IMR-90 (cell line): Measurements from ENCODE around the gene CHML. TPM values are rescaled to one million over a fixed set of nuclear protein-coding genes. Genes with fewer than 3 reads are reported as not detected.

Experiments
- ATAC-seq: fragments of 200-7000 bp; cut with Tn5 transposase; 2 replicates; pipeline ENCODE4 v1.9.1; 2020; ENCODE audit warnings: low read depth, mild to moderate bottlenecking, moderate library complexity
- BruUV-seq: library from RNA; stranded (reverse); fragments of 400-500 nt; replicated peaks from 2 replicates; lab custom pipeline; 2021; lab: Mats Ljungman, UMichigan
- CTCF ChIA-PET: fragments of 300-600 bp; formaldehyde crosslinking; extraction: SDS; loops from one replicate; lab custom pipeline; 2021; ENCODE audit warnings: antibody characterized with exemption; lab: Yijun Ruan, JAX
- POLR2A ChIA-PET: fragments of 300-600 bp; sonication (Branson Sonifier 250); formaldehyde crosslinking; loops from one replicate; lab custom pipeline; 2022; ENCODE audit warnings: antibody characterized with exemption; ENCODE audit not compliant: unreplicated experiment; lab: Charles Lee
- DNase-seq: peaks from one replicate; pipeline ENCODE4 v3.0.0; 2013
- H2AFZ ChIP-seq: replicated peaks from 2 replicates; pipeline ENCODE3; 2013; ENCODE audit warnings: low read length, mild to moderate bottlenecking; ENCODE audit not compliant: poor library complexity
- H2AK5ac ChIP-seq: 2 replicates; pipeline ENCODE4 v1.6.1; 2013; ENCODE audit warnings: low read depth, low read length, inconsistent platforms
- H2AK9ac ChIP-seq: replicated peaks from 2 replicates; pipeline ENCODE3; 2013; ENCODE audit warnings: mild to moderate bottlenecking, low read depth, low read length, moderate library complexity; ENCODE audit not compliant: poor library complexity
- H2BK120ac ChIP-seq: 2 replicates; pipeline ENCODE4 v1.6.1; 2013; ENCODE audit warnings: low read depth, low read length, inconsistent platforms
- H2BK15ac ChIP-seq: 3 replicates; pipeline ENCODE4 v1.6.1; 2013; ENCODE audit warnings: low read depth, low read length, inconsistent platforms
- H2BK20ac ChIP-seq: 2 replicates; pipeline ENCODE4 v1.6.1; 2013; ENCODE audit warnings: low read depth, mild to moderate bottlenecking, inconsistent platforms, low read length, moderate library complexity
- H2BK5ac ChIP-seq: 2 replicates; pipeline ENCODE4 v1.6.1; 2013; ENCODE audit warnings: mild to moderate bottlenecking, low read depth, low read length, inconsistent platforms; ENCODE audit not compliant: poor library complexity, severe bottlenecking
- H3K14ac ChIP-seq: replicated peaks from 2 replicates; pipeline ENCODE4 v1.6.1; 2013; ENCODE audit warnings: low read depth, low read length, inconsistent platforms
- H3K18ac ChIP-seq: 2 replicates; pipeline ENCODE4 v1.6.1; 2013; ENCODE audit warnings: low read depth, low read length, control low read depth
- H3K23ac ChIP-seq: 2 replicates; pipeline ENCODE4 v1.6.1; 2013; ENCODE audit warnings: low read depth, low read length, inconsistent platforms
- H3K27ac ChIP-seq: 2 replicates; pipeline ENCODE4 v1.5.1; 2013; ENCODE audit warnings: mild to moderate bottlenecking, control low read depth, low read length; ENCODE audit not compliant: insufficient read depth
- H3K27me3 ChIP-seq: 2 replicates; pipeline ENCODE4 v1.6.1; 2013; ENCODE audit warnings: low read length; ENCODE audit not compliant: control insufficient read depth, insufficient read depth
- H3K36me3 ChIP-seq: 2 replicates; pipeline ENCODE4 v1.6.1; 2013; ENCODE audit warnings: low read length, mixed read lengths; ENCODE audit not compliant: control insufficient read depth, insufficient read depth
- H3K4ac ChIP-seq: 2 replicates; pipeline ENCODE4 v1.6.1; 2013; ENCODE audit warnings: low read depth, low read length, inconsistent platforms
- H3K4me1 ChIP-seq: 2 replicates; pipeline ENCODE4 v1.6.1; 2013; ENCODE audit warnings: low read length, mixed read lengths; ENCODE audit not compliant: control insufficient read depth, insufficient read depth
- H3K4me2 ChIP-seq: 2 replicates; pipeline ENCODE4 v1.6.1; 2013; ENCODE audit warnings: low read depth, mild to moderate bottlenecking, control low read depth, low read length, moderate library complexity
- H3K4me3 ChIP-seq: 2 replicates; pipeline ENCODE4 v1.5.1; 2013; ENCODE audit warnings: low read depth, mild to moderate bottlenecking, control low read depth, low read length, moderate library complexity; ENCODE audit not compliant: insufficient read depth
- H3K56ac ChIP-seq: 2 replicates; pipeline ENCODE4 v1.6.1; 2013; ENCODE audit warnings: low read length, inconsistent platforms; ENCODE audit not compliant: insufficient read depth; ENCODE audit errors: extremely low read depth
- H3K79me1 ChIP-seq, 2 experiments: 2 replicates each; pipeline ENCODE4 v1.6.1; 2013; ENCODE audit warnings: low read length in 2 of 2, inconsistent platforms in 1 of 2, low read depth in 1 of 2
- H3K9ac ChIP-seq: 2 replicates; pipeline ENCODE4 v1.6.1; 2013; ENCODE audit warnings: low read depth, low read length, control low read depth
- H3K9me1 ChIP-seq: 2 replicates; pipeline ENCODE4 v1.6.1; 2013; ENCODE audit warnings: low read length, inconsistent platforms; ENCODE audit not compliant: insufficient read depth
- H3K9me3 ChIP-seq: 2 replicates; pipeline ENCODE4 v1.6.1; 2013; ENCODE audit warnings: low read length; ENCODE audit not compliant: control insufficient read depth, insufficient read depth
- H4K20me1 ChIP-seq: 2 replicates; pipeline ENCODE4 v1.6.1; 2013; ENCODE audit warnings: low read length, inconsistent platforms; ENCODE audit not compliant: insufficient read depth
- H4K5ac ChIP-seq: 2 replicates; pipeline ENCODE4 v1.6.1; 2013; ENCODE audit warnings: mild to moderate bottlenecking, low read depth, low read length, control low read depth
- H4K8ac ChIP-seq, 2 experiments: 2 replicates each; pipeline ENCODE4 v1.6.1; 2013; ENCODE audit warnings: low read depth in 2 of 2, low read length in 2 of 2, control low read depth in 1 of 2, inconsistent platforms in 1 of 2
- H4K91ac ChIP-seq: 2 replicates; pipeline ENCODE4 v1.6.1; 2013; ENCODE audit warnings: low read depth, low read length, inconsistent platforms; ENCODE audit not compliant: insufficient read depth
- CEBPB ChIP-seq: IDR thresholded peaks from 2 replicates; pipeline ENCODE4 v1.6.1; 2012; ENCODE audit warnings: low read depth, low read length, improper control_type of control experiment
- FOS ChIP-seq: fragments of 150-350 bp; IDR thresholded peaks from 2 replicates; pipeline ENCODE4 v1.6.1; 2016; ENCODE audit warnings: low read depth, low read length
- MAFK ChIP-seq: IDR thresholded peaks from 2 replicates; pipeline ENCODE4 v1.6.1; 2012; ENCODE audit warnings: low read depth, low read length, improper control_type of control experiment
- NFE2L2 ChIP-seq: fragments of 150-350 bp; IDR thresholded peaks from 2 replicates; pipeline ENCODE4 v1.6.1; 2016; ENCODE audit warnings: low read depth, mild to moderate bottlenecking, low read length
- RCOR1 ChIP-seq: IDR thresholded peaks from 2 replicates; pipeline ENCODE4 v1.6.1; 2012; ENCODE audit warnings: mild to moderate bottlenecking, low read length, improper control_type of control experiment; ENCODE audit not compliant: insufficient replicate concordance
- RFX5 ChIP-seq: IDR thresholded peaks from 2 replicates; pipeline ENCODE4 v1.8.0; 2012; ENCODE audit warnings: low read depth, mild to moderate bottlenecking, low read length, moderate library complexity
- SMC3 ChIP-seq: fragments of 150-350 bp; IDR thresholded peaks from 2 replicates; pipeline ENCODE4 v1.6.1; 2016; ENCODE audit warnings: low read depth, mild to moderate bottlenecking, antibody characterized with exemption, low read length, moderate library complexity
- USF2 ChIP-seq: fragments of 150-350 bp; IDR thresholded peaks from 2 replicates; pipeline ENCODE4 v1.6.1; 2017; ENCODE audit warnings: mild to moderate bottlenecking, antibody characterized with exemption, low read length, low read depth
- WGBS, 2 experiments: methylation state at CpG; one replicate each; pipeline versions ENCODE4 v1.1.5 to v1.1.7; 2013; ENCODE audit warnings: missing lambda C conversion rate in 2 of 2; ENCODE audit not compliant: insufficient read length in 1 of 2; ENCODE audit errors: extremely low coverage in 2 of 2; 5-methylcytosine and 5-hydroxymethylcytosine counted together
- dilution Hi-C: fragments of 300-500 bp; cut with HindIII; formaldehyde crosslinking; loops from one replicate; pipeline ENCODE4 v1.14.3; 2018; ENCODE audit warnings: low sequenced_read_pairs; ENCODE audit not compliant: unreplicated experiment
- in situ Hi-C: fragments of 300-500 bp; cut with MboI; formaldehyde crosslinking; loops from 3 replicates; pipeline ENCODE4 v1.14.3; 2019; ENCODE audit warnings: low sequenced_read_pairs, inconsistent platforms, mixed read lengths
- intact Hi-C: fragments of 100-400 bp; cut with micrococcal nuclease; formaldehyde crosslinking; loops from 2 replicates; pipeline ENCODE4 v1.10.0; 2022
- polyA plus RNA-seq, 3 experiments: library from polyadenylated mRNA; depleted of rRNA; stranded (reverse); fragments of >200 nt; gene quantifications; 2 replicates each; pipeline ENCODE4 v1.2.3, GENCODE V29; 2012; ENCODE audit warnings: low replicate concordance in 1 of 3
- total RNA-seq: library from RNA; depleted of rRNA; stranded (reverse); fragments of >200 nt; gene quantifications from 2 replicates; pipeline ENCODE4 v1.2.3, GENCODE V29; 2012

CHML gene
- total and polyA plus RNA-seq, 2 of the 4 experiments (the other 2 are of a cell fraction): 5.3 to 25.6 TPM

- H4K5ac ChIP-seq: peak overlapping the region; percentile 92
- peak overlapping the region; percentile 97 for H2BK20ac ChIP-seq
- H3K36me3 ChIP-seq: no peaks in the 10 kb centered on the region
- H3K56ac ChIP-seq: 0 out of 2 replicates have a peak overlapping the region, but pooled peaks have one; percentile 29
- TF ChIP-seq FOS: peak; percentile 84
- no peak for TF ChIP-seq USF2
- TF ChIP-seq RCOR1: peak; percentile 39
- TF ChIP-seq NFE2L2: peak; percentile 39; the same call in 1 of the 2 replicates
- peak; percentile 89 for TF ChIP-seq CEBPB
- no peak for TF ChIP-seq SMC3
- TF ChIP-seq MAFK: peak; percentile 60; the same call in 1 of the 2 replicates
- no peak for TF ChIP-seq RFX5
- peak; percentile 97 for DNase-seq
- H2AK9ac ChIP-seq: no peak overlapping the region
- H3K18ac ChIP-seq: peak overlapping the region; percentile 99
- POLR2A ChIA-PET: no interaction called here
- H3K4ac ChIP-seq: peak overlapping the region; percentile 95
- H2BK120ac ChIP-seq: peak overlapping the region; percentile 96
- peak overlapping the region; percentile 66; the same call in 1 of the 2 replicates for H3K9ac ChIP-seq
- no peaks in the 10 kb centered on the region for H3K9me3 ChIP-seq
- in situ Hi-C loops: loop anchor here (5.0 to 25.0 kb wide), 2 partner anchors 224 to 1699 kb away; no protein-coding TSS in a partner anchor
- dilution Hi-C loops: no loop called here
- 0 out of 2 replicates have a peak, but pooled peaks cover 3% of the 10 kb centered on the region for H3K9me1 ChIP-seq
- no TSS peak for BruUV-seq
- no CpG with 5 or more reads among the region's 9 CpGs for WGBS, 2 experiments
- peak overlapping the region; percentile 33 to 95; a peak in 3 of 4 replicates for H4K8ac ChIP-seq
- H4K91ac ChIP-seq: peak overlapping the region; percentile 82
- H3K4me2 ChIP-seq: peak overlapping the region; percentile 95
- H2AFZ ChIP-seq: peak overlapping the region; percentile 82
- peaks cover 3 to 8% of the 10 kb centered on the region in 2 experiments; a peak in 1 of 4 replicates for H3K79me1 ChIP-seq
- peak overlapping the region; percentile 94; the same call in 2 of the 3 replicates for H2BK15ac ChIP-seq
- intact Hi-C loops: loop anchor here (1.0 to 5.0 kb wide), 3 partner anchors 24 to 284 kb away; no protein-coding TSS in a partner anchor
- H2BK5ac ChIP-seq: peak overlapping the region; percentile 94
- CTCF ChIA-PET: interaction anchor here (1.0 to 2.0 kb wide), 4 partner anchors 14 to 229 kb away, joined by 3 to 8 read pairs (median 4); no protein-coding TSS in a partner anchor
- H4K20me1 ChIP-seq: no peaks in the 10 kb centered on the region
- no peak overlapping the region for H3K4me3 ChIP-seq
- no peaks in the 10 kb centered on the region for H3K27me3 ChIP-seq
- peaks cover 15% of the 10 kb centered on the region for H3K4me1 ChIP-seq
- peak; percentile 48 for ATAC-seq
- peak overlapping the region; percentile 92; the same call in 1 of the 2 replicates for H3K14ac ChIP-seq
- H3K23ac ChIP-seq: peak overlapping the region; percentile 96; the same call in 1 of the 2 replicates
- peak overlapping the region; percentile 83 for H2AK5ac ChIP-seq
- H3K27ac ChIP-seq: peak overlapping the region; percentile 92
These were observed 27.4 kb downstream of the CHML start for GRCh38 chr1:241612533-241613477.
